ENCODE results near the gene IGFL2.
A peak's percentile ranks its signal among the peaks of the same experiment; 100 is the strongest.
"Not testable (repeated sequence)": the region's sequence is repeated elsewhere in the genome, so short reads cannot be mapped to it uniquely, and the experiment has no call there.

Gene IGFL2

DNA sequence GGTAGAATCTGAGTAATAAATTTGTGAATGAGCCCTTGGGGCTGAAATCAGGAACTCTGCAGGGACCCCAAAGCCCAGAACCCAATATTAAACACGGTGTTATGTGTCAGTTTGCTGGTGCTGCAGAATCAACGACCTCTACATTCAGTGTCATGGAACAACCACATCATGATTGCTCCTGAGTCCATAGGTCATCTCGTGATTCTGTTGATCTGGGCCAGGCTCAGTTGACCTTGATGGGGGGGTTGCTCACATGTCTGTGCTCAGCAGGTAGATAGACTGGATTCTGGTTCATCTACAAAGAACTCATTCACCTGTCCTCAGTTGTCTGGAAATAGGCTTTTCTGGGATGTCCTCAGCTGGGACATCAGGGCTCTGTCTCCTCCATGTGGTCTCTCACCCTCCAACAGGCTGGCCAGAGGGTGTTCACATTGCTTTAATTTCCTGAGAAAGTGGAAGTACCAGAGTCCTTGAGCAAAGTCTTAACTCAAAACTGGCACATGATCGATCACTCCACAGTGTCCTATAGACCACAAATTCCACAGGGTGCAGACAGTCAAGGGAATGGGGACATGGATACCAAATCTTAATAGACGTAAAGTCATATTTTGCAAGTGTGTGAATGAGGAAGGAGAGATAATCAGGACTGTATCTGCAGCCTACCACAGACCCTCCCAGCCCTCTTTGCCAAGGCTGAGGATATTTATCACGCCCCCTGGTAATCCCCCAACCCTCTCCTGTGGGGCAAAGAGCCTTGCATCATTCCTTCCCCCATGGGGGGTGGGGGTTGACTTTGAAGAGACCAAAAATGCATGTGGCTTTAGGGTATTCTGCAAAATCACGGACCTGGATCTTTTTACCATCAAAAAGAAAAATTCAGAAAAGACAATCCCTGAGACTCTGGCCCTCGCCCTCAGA lies 42.2 kb downstream of the IGFL2 start:
- Histone ChIP-seq H3K4me3 (no peak overlapping the region), H3K27ac (no peak overlapping the region)
- DNase-seq (ENCODE audit: low spot score), result no peak
- TF ChIP-seq, protein P1, sequence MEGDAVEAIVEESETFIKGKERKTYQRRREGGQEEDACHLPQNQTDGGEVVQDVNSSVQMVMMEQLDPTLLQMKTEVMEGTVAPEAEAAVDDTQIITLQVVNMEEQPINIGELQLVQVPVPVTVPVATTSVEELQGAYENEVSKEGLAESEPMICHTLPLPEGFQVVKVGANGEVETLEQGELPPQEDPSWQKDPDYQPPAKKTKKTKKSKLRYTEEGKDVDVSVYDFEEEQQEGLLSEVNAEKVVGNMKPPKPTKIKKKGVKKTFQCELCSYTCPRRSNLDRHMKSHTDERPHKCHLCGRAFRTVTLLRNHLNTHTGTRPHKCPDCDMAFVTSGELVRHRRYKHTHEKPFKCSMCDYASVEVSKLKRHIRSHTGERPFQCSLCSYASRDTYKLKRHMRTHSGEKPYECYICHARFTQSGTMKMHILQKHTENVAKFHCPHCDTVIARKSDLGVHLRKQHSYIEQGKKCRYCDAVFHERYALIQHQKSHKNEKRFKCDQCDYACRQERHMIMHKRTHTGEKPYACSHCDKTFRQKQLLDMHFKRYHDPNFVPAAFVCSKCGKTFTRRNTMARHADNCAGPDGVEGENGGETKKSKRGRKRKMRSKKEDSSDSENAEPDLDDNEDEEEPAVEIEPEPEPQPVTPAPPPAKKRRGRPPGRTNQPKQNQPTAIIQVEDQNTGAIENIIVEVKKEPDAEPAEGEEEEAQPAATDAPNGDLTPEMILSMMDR (IDR thresholded peaks at IDR 0.05), result no peak

DNA sequence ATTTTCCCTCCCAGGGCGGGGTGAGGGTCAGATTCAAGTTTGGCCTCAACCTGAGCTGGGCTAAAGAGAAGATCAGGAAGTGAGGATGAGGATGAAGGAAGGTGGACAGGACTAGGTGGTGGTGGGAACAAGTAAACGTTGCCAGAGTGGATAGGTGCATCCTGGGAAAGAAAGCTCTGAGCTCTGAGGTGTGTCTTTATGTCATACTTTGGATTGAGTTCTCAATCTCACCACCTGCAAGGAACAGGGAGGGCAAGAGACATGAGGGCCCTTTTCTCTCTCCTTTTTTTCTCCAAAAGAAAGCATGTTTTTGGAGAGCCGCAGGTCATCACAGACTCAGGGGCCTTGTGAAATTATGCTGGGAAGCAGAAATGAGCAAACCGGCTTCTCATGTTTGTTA lies 43.3 kb downstream of the IGFL2 start:
- H3K27ac ChIP-seq, result no peak overlapping the region
- TF ChIP-seq, protein P1 (IDR thresholded peaks at IDR 0.05), result no peak
- H3K4me3 ChIP-seq, result no peak overlapping the region
- no peak for DNase-seq (ENCODE audit: low spot score)

DNA sequence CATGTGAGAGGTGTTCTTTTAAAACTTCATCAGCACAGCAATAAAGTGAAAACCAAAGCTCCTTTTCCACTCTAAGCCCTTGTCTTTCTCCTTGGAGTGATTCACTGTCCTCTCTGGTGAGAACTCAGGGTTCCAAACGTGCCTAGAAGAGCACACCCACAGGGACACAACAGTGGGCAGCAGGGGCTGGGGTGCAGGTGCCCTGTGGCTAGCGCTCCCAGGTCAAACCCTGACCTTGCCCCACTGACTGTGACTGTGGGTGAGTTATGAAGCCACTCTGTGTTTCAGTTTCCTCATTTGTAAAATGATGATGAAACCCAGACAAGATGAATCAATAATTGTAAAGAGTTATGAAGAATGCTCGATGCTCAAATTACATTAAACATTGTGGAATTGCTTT lies 43.9 kb downstream of the IGFL2 start:
- TF ChIP-seq, protein P1 (IDR thresholded peaks at IDR 0.05), result no peak
- no peak for DNase-seq (ENCODE audit: low spot score)
- Histone ChIP-seq H3K27ac (no peak overlapping the region), H3K4me3 (no peak overlapping the region)

DNA sequence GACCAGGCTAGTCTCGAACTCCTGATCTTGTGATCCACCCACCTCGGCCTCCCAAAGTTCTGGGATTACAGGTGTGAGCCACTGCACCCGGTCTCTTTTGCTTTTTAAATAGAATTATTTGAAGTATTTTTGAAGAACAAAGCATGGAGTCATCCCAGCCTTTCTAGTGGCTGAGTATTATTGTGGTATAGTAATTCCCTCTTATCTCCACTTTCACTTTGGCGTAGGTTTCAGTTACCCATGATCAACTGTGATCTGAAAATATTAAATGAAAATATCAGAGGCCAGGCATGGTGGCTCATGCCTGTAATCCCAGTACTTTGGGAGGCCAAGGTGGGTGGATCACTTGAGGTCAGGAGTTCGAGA lies 44.6 kb downstream of the IGFL2 start:
- not testable (repeated sequence) for DNase-seq (ENCODE audit: low spot score); H3K4me3 ChIP-seq; H3K27ac ChIP-seq

DNA sequence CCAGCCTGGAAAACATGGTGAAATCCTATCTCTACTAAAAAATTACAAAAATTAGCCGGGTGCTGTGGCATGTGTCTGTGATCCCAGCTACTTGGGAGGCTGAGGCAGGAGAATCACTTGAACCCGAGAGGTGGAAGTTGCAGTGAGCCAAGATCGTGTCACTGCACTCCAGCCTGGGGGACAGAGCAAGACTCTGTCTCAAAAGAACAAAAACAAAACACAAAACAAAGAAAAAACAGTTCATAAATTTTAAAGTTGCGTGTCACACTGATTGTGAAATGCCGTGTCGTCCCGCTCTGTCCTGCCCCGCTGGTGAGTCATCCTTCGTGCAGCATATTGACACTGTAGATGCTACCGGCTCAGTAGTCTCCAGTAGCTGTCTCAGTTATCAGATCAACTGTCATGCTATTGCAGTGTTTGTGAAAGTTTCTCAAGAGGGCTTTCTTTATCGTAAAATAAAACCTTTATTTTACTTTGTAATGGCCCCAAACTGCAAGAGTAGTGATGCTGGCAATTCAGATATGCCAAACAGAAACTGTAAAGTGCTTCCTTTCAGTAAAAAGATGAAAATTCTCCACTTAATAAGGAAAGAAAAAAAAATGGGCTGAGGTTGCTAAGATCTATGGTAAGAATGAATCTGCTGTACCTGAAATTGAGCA lies 45.1 kb downstream of the IGFL2 start:
- Histone ChIP-seq H3K27ac (no peak overlapping the region), H3K4me3 (peak overlapping the region; percentile 21)
- DNase-seq (ENCODE audit: low spot score), result no peak
- TF ChIP-seq, protein P1 (IDR thresholded peaks at IDR 0.05), result no peak

DNA sequence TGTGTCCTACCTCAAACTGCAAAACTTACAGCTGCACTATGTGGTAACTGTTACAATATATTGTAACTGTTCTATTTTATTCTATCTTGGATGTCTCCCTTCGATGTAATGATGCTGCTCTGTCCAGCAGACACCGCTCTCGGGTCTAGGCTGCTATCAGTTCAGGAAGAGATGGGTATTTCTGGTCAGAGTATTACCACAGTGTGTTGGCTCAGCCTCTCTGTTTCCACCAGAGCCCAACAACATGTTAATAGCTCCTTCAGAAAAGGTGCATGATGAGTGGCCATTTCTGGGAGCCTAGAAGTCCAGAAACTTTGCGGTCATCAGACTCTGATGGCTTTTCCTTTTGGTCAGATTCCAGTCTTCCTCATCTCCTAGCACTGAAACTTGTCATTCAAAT lies 45.6 kb downstream of the IGFL2 start:
- H3K4me3 ChIP-seq, result no peak overlapping the region
- H3K27ac ChIP-seq, result no peak overlapping the region
- TF ChIP-seq, protein P1 (IDR thresholded peaks at IDR 0.05), result no peak
- DNase-seq (ENCODE audit: low spot score), result no peak

DNA sequence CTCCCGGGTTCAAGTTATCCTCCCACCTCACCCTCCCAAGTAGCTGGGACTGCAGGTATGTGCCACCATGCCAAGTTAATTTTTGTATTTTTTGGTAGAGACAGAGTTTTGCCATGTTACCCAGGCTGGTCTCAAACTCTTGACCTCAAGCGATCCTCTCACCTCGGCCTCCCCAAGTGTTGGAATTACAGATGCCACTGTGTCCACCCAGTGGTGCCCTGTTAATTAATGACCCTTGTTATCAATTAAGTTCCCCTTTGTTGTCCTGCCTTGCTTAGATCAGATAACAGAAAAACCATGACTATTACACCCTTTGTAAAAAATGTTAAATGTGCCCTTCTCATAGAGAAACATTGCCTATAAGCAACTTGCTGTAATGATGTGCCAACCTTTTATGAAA lies 47.1 kb downstream of the IGFL2 start:
- Histone ChIP-seq H3K4me3 (no peak overlapping the region), H3K27ac (no peak overlapping the region)
- TF ChIP-seq, protein P1 (IDR thresholded peaks at IDR 0.05), result no peak
- DNase-seq (ENCODE audit: low spot score), result no peak

DNA sequence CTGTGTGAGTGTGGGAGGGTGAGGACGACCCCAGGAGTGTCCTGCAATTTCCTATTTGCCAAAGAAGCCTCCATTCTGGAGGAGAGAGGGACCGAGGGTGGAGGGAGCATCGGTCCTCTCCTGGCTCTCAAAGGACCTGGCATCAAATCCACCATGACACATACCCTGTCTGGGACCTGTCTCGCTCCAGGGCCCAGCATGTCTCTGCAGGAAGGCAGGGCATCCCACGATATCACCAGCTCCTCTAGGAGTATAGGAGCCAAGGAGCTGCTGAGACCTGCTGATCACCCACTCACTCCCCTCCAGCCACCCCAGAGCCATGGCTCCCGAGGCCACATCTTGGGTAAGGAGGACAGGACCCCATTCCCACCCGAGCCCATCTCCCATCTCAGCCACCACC lies 47.9 kb downstream of the IGFL2 start:
- not testable (repeated sequence) for DNase-seq (ENCODE audit: low spot score); H3K4me3 ChIP-seq; H3K27ac ChIP-seq
